Loucy (cell line): Measurements from ENCODE around the gene SYNGR3.

ENCODE experiments used
- CTCF ChIP-seq: fragments of 200-600 bp; sonication (generic); conservative IDR thresholded peaks from 2 replicates; pipeline ENCODE4 v1.5.1; 2014; ENCODE audit warnings: mild to moderate bottlenecking, antibody characterized with exemption, low read length
- EZH2phosphoT487 ChIP-seq: fragments of 200-600 bp; IDR thresholded peaks from 2 replicates; pipeline ENCODE4 v1.6.1; 2018; ENCODE audit warnings: antibody characterized with exemption, mild to moderate bottlenecking, moderate library complexity, borderline replicate concordance

GRCh38 chr16:2040787-2041522 lies 51.2 kb downstream of the SYNGR3 start:
- no peak for TF ChIP-seq EZH2phosphoT487
- no peak for TF ChIP-seq CTCF
